ENCODE results near the gene ZNF414.

DNA sequence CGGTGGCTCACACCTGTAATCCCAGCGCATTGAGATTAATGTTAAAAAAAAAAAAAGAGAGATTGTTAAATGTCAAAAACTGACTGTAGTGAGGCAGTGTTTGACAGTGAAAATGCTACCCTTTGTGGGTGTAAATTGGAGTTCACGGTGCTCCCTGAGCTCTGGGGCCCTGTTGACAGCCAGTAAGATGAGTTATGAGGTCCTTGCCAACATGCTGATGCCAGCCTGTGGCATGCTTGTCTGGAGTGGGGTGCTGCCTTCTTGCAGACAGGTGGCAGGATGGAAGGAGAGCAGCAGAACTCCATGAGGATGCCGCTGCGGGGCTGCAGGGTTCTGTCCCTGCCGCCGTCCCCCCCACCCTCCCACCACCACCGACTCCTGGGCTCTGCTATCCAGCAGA is 37.4 kb downstream of the ZNF414 start:
- no peak for TF ChIP-seq POLR2A (IDR thresholded peaks at IDR 0.05)
- TF ChIP-seq, protein P1, sequence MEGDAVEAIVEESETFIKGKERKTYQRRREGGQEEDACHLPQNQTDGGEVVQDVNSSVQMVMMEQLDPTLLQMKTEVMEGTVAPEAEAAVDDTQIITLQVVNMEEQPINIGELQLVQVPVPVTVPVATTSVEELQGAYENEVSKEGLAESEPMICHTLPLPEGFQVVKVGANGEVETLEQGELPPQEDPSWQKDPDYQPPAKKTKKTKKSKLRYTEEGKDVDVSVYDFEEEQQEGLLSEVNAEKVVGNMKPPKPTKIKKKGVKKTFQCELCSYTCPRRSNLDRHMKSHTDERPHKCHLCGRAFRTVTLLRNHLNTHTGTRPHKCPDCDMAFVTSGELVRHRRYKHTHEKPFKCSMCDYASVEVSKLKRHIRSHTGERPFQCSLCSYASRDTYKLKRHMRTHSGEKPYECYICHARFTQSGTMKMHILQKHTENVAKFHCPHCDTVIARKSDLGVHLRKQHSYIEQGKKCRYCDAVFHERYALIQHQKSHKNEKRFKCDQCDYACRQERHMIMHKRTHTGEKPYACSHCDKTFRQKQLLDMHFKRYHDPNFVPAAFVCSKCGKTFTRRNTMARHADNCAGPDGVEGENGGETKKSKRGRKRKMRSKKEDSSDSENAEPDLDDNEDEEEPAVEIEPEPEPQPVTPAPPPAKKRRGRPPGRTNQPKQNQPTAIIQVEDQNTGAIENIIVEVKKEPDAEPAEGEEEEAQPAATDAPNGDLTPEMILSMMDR (IDR thresholded peaks at IDR 0.05): no peak
- TF ChIP-seq POLR2AphosphoS5 (IDR thresholded peaks at IDR 0.05): no peak
